Measurements from ENCODE around the gene RPTOR.
"Not testable (repeated sequence)": the region's sequence is repeated elsewhere in the genome, so short reads cannot be mapped to it uniquely, and the experiment has no call there.

Gene RPTOR

GRCh38 chr17:80544655-80545498 is at the start of gene RPTOR:
Gene RPTOR, plus strand, starts transcription at chr17:80544838. Its CDS starts 792 bp downstream, at chr17:80545630.
- peak; percentile 91 for DNase-seq

- DNase-seq = no peak
These were observed 46.9 kb upstream of the RPTOR start for GRCh38 chr17:80497726-80498241.

GRCh38 chr17:80498242-80498919 is 46.3 kb upstream of the RPTOR start:
- DNase-seq = no peak

GRCh38 chr17:80498920-80499410 is 45.7 kb upstream of the RPTOR start:
- DNase-seq = no peak

GRCh38 chr17:80499560-80499959 is 45.1 kb upstream of the RPTOR start:
- no peak for DNase-seq

- no peak for DNase-seq
These were observed 44.5 kb upstream of the RPTOR start for GRCh38 chr17:80499961-80500665.

GRCh38 chr17:80501741-80502577 is 42.7 kb upstream of the RPTOR start:
- DNase-seq = no peak

GRCh38 chr17:80502578-80502877 is 42.1 kb upstream of the RPTOR start:
- no peak for DNase-seq

- DNase-seq = no peak
These were observed 41.6 kb upstream of the RPTOR start for GRCh38 chr17:80503031-80503430.

- no peak for DNase-seq
These were observed 40.7 kb upstream of the RPTOR start for GRCh38 chr17:80503921-80504320.

- no peak for DNase-seq
These were observed 39.8 kb upstream of the RPTOR start for GRCh38 chr17:80504686-80505413.

GRCh38 chr17:80507177-80507576 is 37.5 kb upstream of the RPTOR start:
- DNase-seq = not testable (repeated sequence)

- no peak for DNase-seq
These were observed 36.7 kb upstream of the RPTOR start for GRCh38 chr17:80507965-80508364.

- no peak for DNase-seq
These were observed 35.3 kb upstream of the RPTOR start for GRCh38 chr17:80509311-80509710.

GRCh38 chr17:80510132-80510531 is 34.5 kb upstream of the RPTOR start:
- DNase-seq = no peak

- DNase-seq = no peak
These were observed 33.9 kb upstream of the RPTOR start for GRCh38 chr17:80510772-80511171.

- no peak for DNase-seq
These were observed 33.1 kb upstream of the RPTOR start for GRCh38 chr17:80511222-80512180.

- no peak for DNase-seq
These were observed 32.4 kb upstream of the RPTOR start for GRCh38 chr17:80512233-80512632.

- DNase-seq = no peak
These were observed 31.4 kb upstream of the RPTOR start for GRCh38 chr17:80513201-80513600.

- DNase-seq = no peak
These were observed 30.7 kb upstream of the RPTOR start for GRCh38 chr17:80513892-80514291.
